Measurements from ENCODE around the gene GALNT11. TPM values are rescaled to one million over a fixed set of nuclear protein-coding genes. Genes with fewer than 3 reads are reported as not detected.

GALNT11 gene
- total RNA-seq = 22.0 and 22.1 TPM in 2 replicates

DNA sequence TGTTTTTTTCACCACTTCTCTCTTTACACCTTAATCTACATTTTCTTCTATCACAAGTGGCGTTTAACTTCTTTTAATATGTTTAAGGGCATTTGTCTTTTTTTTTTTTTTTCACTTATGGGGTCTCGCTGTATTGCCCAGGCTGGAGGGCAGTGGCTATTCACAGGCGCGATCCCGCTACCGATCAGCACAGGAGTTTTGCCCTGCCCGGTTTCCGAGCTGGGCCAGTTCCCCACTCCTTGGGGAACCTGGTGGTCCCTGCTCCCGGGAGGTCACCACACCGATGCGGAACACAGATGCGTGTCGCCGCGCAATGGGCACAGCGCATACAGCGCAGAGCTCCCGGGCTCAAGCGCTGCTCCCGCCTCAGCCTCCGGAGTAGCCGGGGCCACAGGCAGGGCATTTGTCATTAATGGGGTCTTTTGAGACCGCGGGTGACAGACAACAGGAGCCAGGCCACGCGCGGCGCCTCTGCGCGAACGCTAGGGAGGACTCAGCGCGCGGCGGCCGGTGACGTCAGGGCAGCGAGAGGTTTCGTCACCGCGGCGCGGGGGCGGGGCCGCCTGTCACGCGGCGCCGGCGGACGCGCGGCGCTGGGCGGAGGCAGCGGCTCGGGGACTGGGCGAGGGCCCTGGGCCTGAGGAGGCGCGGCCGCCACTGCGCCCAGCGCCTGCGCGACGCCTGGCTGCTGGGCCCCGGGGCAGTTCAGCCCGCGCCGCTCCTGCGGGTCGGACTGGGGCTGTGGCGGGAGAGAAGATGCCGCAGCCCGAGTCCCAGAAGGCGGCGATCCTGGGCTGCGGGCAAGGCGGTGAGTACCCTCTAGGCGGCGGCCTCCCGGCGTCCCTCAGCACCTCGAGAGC is at the start of gene GALNT11:
Gene GALNT11 (plus strand): TSS at position 598 of the 860 bp plus-strand sequence. CDS start 68,554 bp downstream, outside the sequence.
- DNase-seq = peak; percentile 97
- intact Hi-C loops (cut with micrococcal nuclease) = loop anchor here (1.0 to 10.0 kb wide), 6 partner anchors 119 to 729 kb away; partner anchors contain the start of genes ACTR3B, PRKAG2, RHEB and XRCC2
- Mint-ChIP-seq H3K4me3 (peak within 1 kb of the TSS; percentile 88), H3K27me3 (peaks cover 16% of the 10 kb centered on the region), H3K9me3 (peaks cover 5% of the 10 kb centered on the region), H3K4me1 (peaks cover 23% of the 10 kb centered on the region), H3K36me3 (ENCODE audit: low read depth) (peaks cover 19% of the 10 kb centered on the region), H3K27ac (peak within 1 kb of the TSS; percentile 85)

DNA sequence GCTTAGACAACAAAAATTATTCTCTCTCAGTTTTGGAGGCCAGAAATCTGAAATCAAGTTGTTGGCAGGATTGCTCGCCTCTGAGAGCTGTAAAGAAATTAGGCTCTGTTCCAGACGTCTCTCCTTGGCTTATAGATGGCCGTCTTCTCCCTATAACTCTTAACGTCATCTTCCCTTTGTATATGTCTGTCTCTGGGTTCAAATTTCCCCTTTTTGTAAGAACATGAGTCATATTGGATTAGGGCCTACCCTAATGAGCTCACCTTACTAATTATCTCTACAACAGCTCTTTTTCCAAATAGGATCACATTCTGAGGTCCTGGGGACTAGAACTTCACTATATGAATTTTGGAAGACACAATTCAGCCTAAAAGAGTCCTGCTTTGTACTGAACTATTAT is 46.9 kb upstream of the GALNT11 start:
- Mint-ChIP-seq H3K36me3 (ENCODE audit: low read depth) (no peaks in the 10 kb centered on the region), H3K27ac (no peak overlapping the region), H3K9me3 (peaks cover under 1% of the 10 kb centered on the region), H3K4me3 (no peak overlapping the region), H3K27me3 (peaks cover 10% of the 10 kb centered on the region), H3K4me1 (no peaks in the 10 kb centered on the region)
- intact Hi-C loops (cut with micrococcal nuclease) = no loop called here
- DNase-seq = no peak

DNA sequence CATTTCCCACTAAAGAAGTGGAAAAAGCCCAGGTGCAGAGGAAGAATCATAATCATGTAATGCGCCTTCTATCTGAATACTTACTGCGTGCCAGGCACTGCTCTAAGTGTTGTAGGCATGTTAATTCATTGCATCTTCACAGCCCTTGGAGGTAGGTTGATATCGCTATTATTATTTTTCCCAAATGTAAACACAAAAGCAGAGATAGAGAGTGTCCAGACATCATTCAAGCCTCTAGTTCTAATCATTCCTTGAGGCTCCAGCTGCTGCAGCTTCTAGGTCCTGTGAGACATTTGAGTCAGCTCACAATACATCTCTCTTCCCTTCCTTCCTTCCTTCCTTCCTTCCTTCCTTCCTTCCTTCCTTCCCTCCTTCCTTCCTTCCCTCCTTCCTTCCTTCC is 44.3 kb upstream of the GALNT11 start:
- intact Hi-C loops (cut with micrococcal nuclease) = no loop called here
- no peak for DNase-seq
- Mint-ChIP-seq H3K4me3 (no peak overlapping the region), H3K27me3 (peaks cover 4% of the 10 kb centered on the region), H3K4me1 (no peaks in the 10 kb centered on the region), H3K9me3 (no peaks in the 10 kb centered on the region), H3K36me3 (ENCODE audit: low read depth) (no peaks in the 10 kb centered on the region), H3K27ac (no peak overlapping the region)

DNA sequence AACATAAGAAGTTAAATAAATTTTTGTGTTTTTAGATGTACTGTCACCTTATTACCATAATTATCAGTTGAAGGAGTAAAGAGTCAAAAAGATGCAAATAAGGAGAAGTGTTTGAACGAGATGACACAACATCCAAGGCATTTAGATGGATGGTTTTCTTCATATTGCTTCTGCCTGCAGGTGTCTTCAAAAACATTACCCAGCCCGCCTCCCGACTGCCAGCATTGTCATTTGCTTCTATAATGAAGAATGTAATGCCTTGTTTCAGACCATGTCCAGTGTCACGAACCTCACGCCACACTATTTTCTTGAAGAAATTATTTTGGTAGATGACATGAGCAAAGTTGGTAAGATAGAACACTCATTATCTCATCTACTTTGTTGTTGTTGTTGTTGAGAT is 42.7 kb upstream of the GALNT11 start:
- H3K27ac Mint-ChIP-seq = no peak overlapping the region
- no peaks in the 10 kb centered on the region for H3K9me3 Mint-ChIP-seq
- no peak for DNase-seq
- no peak overlapping the region for H3K4me3 Mint-ChIP-seq
- intact Hi-C loops (cut with micrococcal nuclease) = no loop called here
- H3K4me1 Mint-ChIP-seq = no peaks in the 10 kb centered on the region
- H3K27me3 Mint-ChIP-seq = peaks cover 2% of the 10 kb centered on the region
- H3K36me3 Mint-ChIP-seq (ENCODE audit: low read depth) = no peaks in the 10 kb centered on the region

DNA sequence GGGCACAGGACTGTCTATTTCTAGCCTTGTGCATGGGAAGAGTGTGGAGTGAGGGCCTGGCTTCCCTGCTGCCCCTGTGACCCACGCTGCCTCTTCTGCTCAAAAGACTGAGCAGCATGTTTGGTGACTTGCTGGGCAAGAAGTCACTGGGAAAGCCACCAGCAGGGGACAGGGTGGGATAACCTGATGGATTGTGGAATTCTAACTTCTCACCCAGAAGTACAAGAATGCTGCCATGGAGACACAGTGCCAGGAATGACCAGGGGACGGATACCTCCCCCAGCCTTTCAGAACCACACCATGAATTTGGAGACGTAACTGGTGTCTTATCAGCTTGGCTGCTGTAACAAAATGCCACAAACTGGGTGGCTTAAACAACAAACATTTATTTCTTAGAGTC is 40.9 kb upstream of the GALNT11 start:
- Mint-ChIP-seq H3K36me3 (ENCODE audit: low read depth) (no peaks in the 10 kb centered on the region), H3K4me3 (no peak overlapping the region), H3K4me1 (no peaks in the 10 kb centered on the region), H3K9me3 (no peaks in the 10 kb centered on the region), H3K27ac (no peak overlapping the region), H3K27me3 (peaks cover 1% of the 10 kb centered on the region)
- intact Hi-C loops (cut with micrococcal nuclease) = no loop called here
- no peak for DNase-seq

DNA sequence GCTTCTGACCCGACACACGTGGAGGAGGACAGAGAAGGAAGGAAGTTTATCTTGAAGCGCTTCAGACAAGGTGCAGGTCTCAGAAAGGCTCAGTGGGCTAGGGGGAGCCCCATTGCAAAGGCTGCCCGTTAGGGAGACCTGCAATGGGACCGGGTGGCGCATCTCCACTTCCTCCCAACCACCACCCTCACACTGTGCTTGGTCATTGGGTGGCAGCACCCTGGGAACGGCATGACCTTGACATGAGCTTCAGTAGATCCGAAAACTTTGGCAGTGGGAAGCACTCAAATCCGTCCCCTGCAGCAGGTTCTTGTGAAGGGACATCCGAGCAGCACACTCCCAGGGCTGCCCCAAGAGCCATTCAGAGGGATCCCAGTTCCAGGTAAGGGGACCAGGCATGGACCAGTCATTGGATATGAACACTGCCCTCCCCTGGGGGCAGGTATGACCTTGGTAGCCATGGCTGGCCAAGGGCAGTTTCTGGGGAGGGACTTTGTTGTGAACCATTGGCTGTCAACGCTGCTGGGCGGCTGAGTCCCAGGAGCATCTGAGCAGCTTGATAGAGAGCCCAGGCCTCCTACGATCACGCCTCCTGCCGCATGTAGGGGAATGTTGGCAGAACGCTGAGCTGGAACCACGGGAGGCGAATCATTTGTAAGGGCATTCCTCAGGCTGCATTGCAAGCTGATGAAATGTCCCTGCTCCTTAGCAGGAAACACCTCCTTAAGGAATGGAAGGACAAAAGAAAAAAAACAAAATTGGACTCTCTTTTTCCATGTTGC is 37.5 kb upstream of the GALNT11 start:
- peaks cover 20% of the 10 kb centered on the region for H3K27me3 Mint-ChIP-seq
- H3K4me3 Mint-ChIP-seq = no peak overlapping the region
- H3K36me3 Mint-ChIP-seq (ENCODE audit: low read depth) = no peaks in the 10 kb centered on the region
- H3K4me1 Mint-ChIP-seq = no peaks in the 10 kb centered on the region
- no peak for DNase-seq
- H3K27ac Mint-ChIP-seq = no peak overlapping the region
- intact Hi-C loops (cut with micrococcal nuclease) = no loop called here
- no peaks in the 10 kb centered on the region for H3K9me3 Mint-ChIP-seq

DNA sequence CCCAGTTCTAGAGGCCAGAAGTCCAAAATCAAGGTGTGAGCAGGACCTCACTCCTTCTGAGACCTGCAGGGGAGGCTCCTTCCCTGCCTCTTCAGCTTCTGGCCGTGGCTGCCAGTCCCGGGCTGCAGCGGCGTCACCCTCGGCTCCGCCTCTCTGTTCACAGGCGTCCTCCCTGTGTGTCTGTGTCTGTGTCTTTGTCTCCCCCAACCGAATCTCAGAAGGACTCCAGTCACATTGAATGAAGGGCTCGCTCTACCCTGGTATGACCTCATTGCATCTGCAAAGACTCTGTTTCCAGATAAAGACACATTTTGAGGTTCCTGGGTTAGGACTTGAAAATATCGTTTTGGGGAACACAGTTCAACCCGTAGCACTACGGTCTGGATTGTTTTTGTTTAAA is 33.1 kb upstream of the GALNT11 start:
- H3K9me3 Mint-ChIP-seq = no peaks in the 10 kb centered on the region
- peak; percentile 76 for DNase-seq
- no peak overlapping the region for H3K27ac Mint-ChIP-seq
- no peaks in the 10 kb centered on the region for H3K4me1 Mint-ChIP-seq
- intact Hi-C loops (cut with micrococcal nuclease) = no loop called here
- H3K27me3 Mint-ChIP-seq = peaks cover 39% of the 10 kb centered on the region
- H3K4me3 Mint-ChIP-seq = no peak overlapping the region
- H3K36me3 Mint-ChIP-seq (ENCODE audit: low read depth) = no peaks in the 10 kb centered on the region

DNA sequence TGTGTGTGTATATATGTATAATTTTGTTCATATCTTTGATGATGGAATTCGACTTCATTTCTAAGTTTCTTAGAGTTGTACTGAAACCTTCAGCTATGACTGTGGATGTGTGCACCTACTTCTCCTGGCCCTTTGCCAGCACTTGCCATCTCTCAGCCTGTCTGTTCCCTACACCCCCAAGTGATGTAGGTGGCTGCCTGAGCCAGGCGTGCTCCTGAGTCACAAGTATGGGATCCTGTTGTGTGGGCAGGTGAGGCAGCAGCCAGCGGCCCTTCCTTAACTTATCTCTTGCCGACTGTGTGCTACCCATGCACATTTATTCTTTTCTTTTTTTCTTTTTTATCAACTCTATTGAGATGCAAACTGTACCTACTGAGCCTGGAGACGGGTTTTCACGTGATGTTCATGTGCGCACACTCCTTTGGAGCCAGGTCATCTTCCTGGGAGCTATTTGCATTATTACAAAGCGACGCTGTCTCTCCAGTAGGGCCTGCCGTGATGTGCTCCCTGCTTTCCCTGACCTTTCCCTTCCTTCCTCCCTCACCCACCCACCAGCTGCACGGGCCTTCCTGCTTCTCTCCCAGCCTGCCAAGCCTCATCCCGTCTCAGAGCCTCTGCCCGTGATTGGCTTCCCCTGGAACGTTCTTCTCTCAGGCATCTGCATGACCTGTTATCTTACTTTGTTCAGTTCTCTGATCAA is 31.3 kb upstream of the GALNT11 start:
- Mint-ChIP-seq H3K9me3 (no peaks in the 10 kb centered on the region), H3K4me3 (no peak overlapping the region), H3K27ac (no peak overlapping the region), H3K27me3 (peaks cover 39% of the 10 kb centered on the region), H3K36me3 (ENCODE audit: low read depth) (no peaks in the 10 kb centered on the region), H3K4me1 (no peaks in the 10 kb centered on the region)
- intact Hi-C loops (cut with micrococcal nuclease) = no loop called here
- DNase-seq = no peak

DNA sequence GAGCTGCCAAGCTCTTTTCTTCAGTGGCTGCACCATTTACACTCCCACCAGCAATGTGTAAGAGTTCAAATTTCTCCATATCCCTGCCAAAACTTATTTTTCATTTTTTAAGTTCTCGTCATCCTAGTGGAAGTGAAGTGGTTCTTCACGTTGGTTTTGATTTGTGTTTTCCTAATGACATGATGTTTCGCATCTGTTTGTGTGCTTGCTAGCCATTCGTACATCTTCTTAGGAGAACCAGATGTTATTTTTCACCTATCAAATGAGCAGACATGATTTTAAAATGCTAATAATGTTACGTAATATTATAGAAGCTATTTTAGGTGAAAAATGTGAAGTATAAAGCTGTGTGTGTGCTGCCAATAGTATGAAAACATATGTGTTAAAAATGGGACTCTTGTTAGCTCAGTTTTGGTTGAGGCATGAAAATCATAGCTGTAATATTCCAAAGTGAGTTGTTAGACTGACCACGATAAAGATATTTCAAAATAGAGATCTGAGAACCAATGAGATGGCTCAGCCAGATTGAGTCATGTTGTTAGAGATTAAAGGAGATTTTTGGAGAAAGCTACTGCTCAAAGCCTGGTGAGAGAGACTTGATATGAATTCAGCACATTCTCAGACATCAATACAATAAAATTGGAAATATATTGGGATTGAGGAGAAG is 25.9 kb upstream of the GALNT11 start:
- Mint-ChIP-seq H3K4me3 (no peak overlapping the region), H3K36me3 (ENCODE audit: low read depth) (no peaks in the 10 kb centered on the region), H3K9me3 (no peaks in the 10 kb centered on the region), H3K27ac (no peak overlapping the region), H3K27me3 (peaks cover 24% of the 10 kb centered on the region), H3K4me1 (no peaks in the 10 kb centered on the region)
- no peak for DNase-seq
- intact Hi-C loops (cut with micrococcal nuclease) = no loop called here

DNA sequence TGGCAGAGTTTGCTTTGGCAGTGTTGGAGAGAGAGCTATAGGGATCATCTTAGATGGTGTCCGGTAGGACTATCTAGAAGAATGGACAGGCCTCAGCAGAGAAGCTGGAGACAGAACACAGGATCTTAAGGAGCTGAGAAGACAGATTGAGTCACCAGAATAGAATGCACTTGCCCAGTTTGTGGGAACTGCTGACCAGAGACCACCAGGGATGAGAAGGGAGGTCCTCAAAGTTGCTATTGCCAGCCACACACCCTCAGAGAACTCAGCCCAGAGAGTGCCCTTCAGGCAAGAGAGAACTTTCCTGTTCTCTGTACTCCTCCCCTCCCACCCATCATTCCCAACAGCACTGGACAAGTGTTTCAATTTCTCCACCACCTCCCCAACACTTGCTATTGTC is 25.3 kb upstream of the GALNT11 start:
- Mint-ChIP-seq H3K27ac (no peak overlapping the region), H3K27me3 (peaks cover 22% of the 10 kb centered on the region), H3K36me3 (ENCODE audit: low read depth) (no peaks in the 10 kb centered on the region), H3K4me3 (no peak overlapping the region), H3K9me3 (no peaks in the 10 kb centered on the region), H3K4me1 (no peaks in the 10 kb centered on the region)
- intact Hi-C loops (cut with micrococcal nuclease) = no loop called here
- DNase-seq = no peak

DNA sequence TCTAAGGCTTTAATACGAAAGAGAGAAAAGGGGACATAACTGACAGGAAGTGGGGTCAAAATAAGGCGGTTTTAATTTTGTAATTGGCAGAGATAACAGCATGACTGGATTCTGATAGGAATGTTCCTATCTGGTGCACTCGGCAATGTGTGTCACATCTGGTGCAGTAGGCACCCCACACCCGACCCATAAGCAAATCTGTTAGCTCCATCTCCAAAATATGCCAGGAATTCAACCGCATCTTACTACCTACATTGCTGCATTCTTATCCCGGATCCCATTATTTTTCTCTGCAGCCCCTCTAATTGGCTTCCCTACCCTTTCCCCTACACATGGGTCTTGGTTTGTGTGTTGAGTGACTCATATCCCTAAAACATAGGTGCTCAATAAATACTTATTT is 19.1 kb upstream of the GALNT11 start:
- Mint-ChIP-seq H3K4me1 (no peaks in the 10 kb centered on the region), H3K9me3 (no peaks in the 10 kb centered on the region), H3K36me3 (ENCODE audit: low read depth) (no peaks in the 10 kb centered on the region), H3K27ac (no peak overlapping the region), H3K4me3 (no peak overlapping the region), H3K27me3 (peaks cover 6% of the 10 kb centered on the region)
- intact Hi-C loops (cut with micrococcal nuclease) = no loop called here
- no peak for DNase-seq

DNA sequence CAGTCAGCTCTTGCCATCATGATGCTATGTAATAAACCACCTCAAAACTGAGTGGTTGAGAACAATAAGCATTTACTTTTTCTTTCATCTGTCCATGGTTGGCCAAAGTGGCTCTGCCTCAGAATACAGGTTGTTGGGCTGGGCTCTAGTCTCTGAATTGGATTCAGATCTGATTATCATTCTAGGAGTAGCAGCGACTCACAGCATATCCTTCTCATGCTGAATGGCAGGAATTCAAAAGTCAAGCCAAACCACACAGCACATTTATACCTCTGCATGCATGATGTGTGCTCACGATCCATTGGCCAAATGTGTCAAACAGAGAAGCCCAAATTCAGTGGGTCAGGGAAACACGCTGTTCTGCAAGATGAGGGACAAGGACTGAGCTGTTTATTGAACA is 13.6 kb upstream of the GALNT11 start:
- H3K4me3 Mint-ChIP-seq = no peak overlapping the region
- intact Hi-C loops (cut with micrococcal nuclease) = no loop called here
- no peaks in the 10 kb centered on the region for H3K36me3 Mint-ChIP-seq (ENCODE audit: low read depth)
- H3K27ac Mint-ChIP-seq = no peak overlapping the region
- H3K27me3 Mint-ChIP-seq = peaks cover 9% of the 10 kb centered on the region
- DNase-seq = no peak
- no peaks in the 10 kb centered on the region for H3K9me3 Mint-ChIP-seq
- H3K4me1 Mint-ChIP-seq = no peaks in the 10 kb centered on the region

DNA sequence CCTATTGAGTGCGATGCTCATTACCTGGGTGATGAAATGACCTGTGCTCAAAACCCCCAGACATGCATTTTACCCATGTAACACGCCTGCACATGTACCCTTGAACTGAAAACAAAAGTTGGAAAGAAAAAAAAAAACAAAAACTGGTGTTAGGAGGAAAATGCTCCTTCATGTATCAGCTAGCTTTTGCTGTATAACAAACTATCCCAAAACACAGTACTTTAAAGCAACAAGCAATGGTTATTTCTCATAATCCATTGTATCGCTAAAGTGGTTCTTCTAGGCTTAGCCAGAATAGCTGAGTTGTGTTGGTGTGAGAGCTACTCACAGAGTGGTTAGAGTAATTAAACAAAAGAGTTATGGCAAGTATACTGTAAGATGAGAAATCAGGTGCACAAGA is 12.2 kb upstream of the GALNT11 start:
- intact Hi-C loops (cut with micrococcal nuclease) = no loop called here
- Mint-ChIP-seq H3K4me3 (no peak overlapping the region), H3K27me3 (peaks cover 9% of the 10 kb centered on the region), H3K9me3 (no peaks in the 10 kb centered on the region), H3K27ac (no peak overlapping the region), H3K36me3 (ENCODE audit: low read depth) (no peaks in the 10 kb centered on the region), H3K4me1 (no peaks in the 10 kb centered on the region)
- DNase-seq = no peak

Measured in activated CD4-positive, alpha-beta T cell treated with anti-CD3 and anti-CD28 coated beads, Interleukin-2, amount 10 ng/mL, durations not matched to agents 24 days and 14 days (primary cell).